WTC11 (cell line): ENCODE results near the gene JAKMIP1. TPM values are rescaled to one million over a fixed set of nuclear protein-coding genes. Genes with fewer than 3 reads are reported as not detected.

Source experiments
- ATAC-seq: fragments of 200-7000 bp; cut with Tn5 transposase; 2 replicates; pipeline ENCODE4 v1.10.0; 2021; ENCODE audit warnings: mild to moderate bottlenecking, moderate library complexity
- CTCF ChIA-PET: fragments of 300-600 bp; sonication (Branson Sonifier 250); formaldehyde crosslinking; loops from one replicate; lab custom pipeline; 2021; ENCODE audit warnings: antibody characterized with exemption; lab: Charles Lee
- POLR2A ChIA-PET: fragments of 350-600 bp; sonication (Branson Sonifier 250); formaldehyde crosslinking; loops from one replicate; lab custom pipeline; 2021; ENCODE audit warnings: antibody characterized with exemption; lab: Charles Lee
- DNase-seq: peaks from one replicate; pipeline ENCODE4 v3.0.0; 2021; ENCODE audit warnings: low spot score
- H3K27ac Mint-ChIP-seq: 2 replicates; pipeline ENCODE4 v1.8.0; 2021; ENCODE audit warnings: mixed read lengths
- H3K27me3 Mint-ChIP-seq: 2 replicates; pipeline ENCODE4 v1.8.0; 2021; ENCODE audit warnings: low read depth, mild to moderate bottlenecking, moderate library complexity, mixed read lengths
- H3K36me3 Mint-ChIP-seq: 2 replicates; pipeline ENCODE4 v1.8.0; 2021; ENCODE audit warnings: mixed read lengths
- H3K4me1 Mint-ChIP-seq: 2 replicates; pipeline ENCODE4 v1.8.0; 2022; ENCODE audit warnings: mixed read lengths
- H3K4me3 Mint-ChIP-seq: 2 replicates; pipeline ENCODE4 v1.8.0; 2021; ENCODE audit warnings: mild to moderate bottlenecking, moderate library complexity, mixed read lengths
- H3K9me3 Mint-ChIP-seq: 2 replicates; pipeline ENCODE4 v1.8.0; 2021; ENCODE audit warnings: mixed read lengths
- CREM ChIP-seq: sonication (generic); formaldehyde crosslinking; IDR thresholded peaks from 2 replicates; pipeline ENCODE4 v1.8.1; 2022; ENCODE audit warnings: mild to moderate bottlenecking, missing genetic modification reagents, moderate library complexity
- JAZF1 ChIP-seq: fragments of 250-450 bp; sonication (Bioruptor Pico); IDR thresholded peaks from 2 replicates; pipeline ENCODE4 v1.9.0; 2021; ENCODE audit warnings: moderate library complexity, mild to moderate bottlenecking, inconsistent platforms
- MXD4 ChIP-seq: fragments of 250-450 bp; sonication (Bioruptor Pico); IDR thresholded peaks from 2 replicates; pipeline ENCODE4 v1.8.0; 2021; ENCODE audit warnings: mild to moderate bottlenecking, moderate library complexity, borderline replicate concordance
- NFE2L1 ChIP-seq: sonication (generic); formaldehyde crosslinking; IDR thresholded peaks from 2 replicates; pipeline ENCODE4 v1.8.1; 2023; ENCODE audit warnings: missing genetic modification reagents
- NR1H2 ChIP-seq: sonication (generic); formaldehyde crosslinking; IDR thresholded peaks from 2 replicates; pipeline ENCODE4 v1.9.0; 2021; ENCODE audit warnings: mild to moderate bottlenecking, moderate library complexity, missing genetic modification reagents
- OVOL2 ChIP-seq: fragments of 250-450 bp; sonication (Bioruptor Pico); IDR thresholded peaks from 2 replicates; pipeline ENCODE4 v1.9.0; 2021; ENCODE audit warnings: mild to moderate bottlenecking, borderline replicate concordance
- PRRX2 ChIP-seq: fragments of 250-450 bp; sonication (Bioruptor Pico); IDR thresholded peaks from 2 replicates; pipeline ENCODE4 v1.8.0; 2021; ENCODE audit warnings: mild to moderate bottlenecking
- RELA ChIP-seq: sonication (generic); formaldehyde crosslinking; IDR thresholded peaks from 2 replicates; pipeline ENCODE4 v1.8.1; 2022; ENCODE audit warnings: missing genetic modification reagents, mild to moderate bottlenecking, borderline replicate concordance
- RORB ChIP-seq: fragments of 250-450 bp; sonication (Bioruptor Pico); IDR thresholded peaks from 2 replicates; pipeline ENCODE4 v1.9.0; 2021; ENCODE audit warnings: mild to moderate bottlenecking
- SOX15 ChIP-seq: fragments of 250-450 bp; sonication (Bioruptor Pico); IDR thresholded peaks from 2 replicates; pipeline ENCODE4 v1.9.0; 2021; ENCODE audit warnings: mild to moderate bottlenecking
- SP1 ChIP-seq: sonication (generic); formaldehyde crosslinking; conservative IDR thresholded peaks from 2 replicates; pipeline ENCODE4 v1.8.1; 2022; ENCODE audit warnings: missing genetic modification reagents
- TCF7 ChIP-seq: sonication (generic); formaldehyde crosslinking; IDR thresholded peaks from 2 replicates; pipeline ENCODE4 v1.8.0; 2022; ENCODE audit warnings: mild to moderate bottlenecking, low read depth, missing genetic modification reagents, moderate library complexity
- TEAD4 ChIP-seq: sonication (generic); formaldehyde crosslinking; IDR thresholded peaks from 2 replicates; pipeline ENCODE4 v1.8.0; 2022; ENCODE audit warnings: mild to moderate bottlenecking, missing genetic modification reagents
- ZBTB21 ChIP-seq: sonication (generic); formaldehyde crosslinking; IDR thresholded peaks from 2 replicates; pipeline ENCODE4 v1.8.1; 2023; ENCODE audit warnings: mild to moderate bottlenecking, missing genetic modification reagents, borderline replicate concordance
- ZNF138 ChIP-seq: sonication (generic); formaldehyde crosslinking; conservative IDR thresholded peaks from 2 replicates; pipeline ENCODE4 v1.8.1; 2022; ENCODE audit warnings: mild to moderate bottlenecking, moderate library complexity, missing genetic modification reagents
- ZNF219 ChIP-seq: sonication (generic); formaldehyde crosslinking; IDR thresholded peaks from 2 replicates; pipeline ENCODE4 v1.8.0; 2023; ENCODE audit warnings: missing genetic modification reagents, mild to moderate bottlenecking, borderline replicate concordance
- ZNF232 ChIP-seq: sonication (generic); formaldehyde crosslinking; IDR thresholded peaks from 2 replicates; pipeline ENCODE4 v1.8.0; 2022; ENCODE audit warnings: mild to moderate bottlenecking, missing genetic modification reagents
- ZNF263 ChIP-seq: sonication (generic); formaldehyde crosslinking; IDR thresholded peaks from 2 replicates; pipeline ENCODE4 v1.8.1; 2022; ENCODE audit warnings: low read depth, mild to moderate bottlenecking, moderate library complexity, missing genetic modification reagents
- ZNF396 ChIP-seq: fragments of 250-450 bp; sonication (Bioruptor Pico); IDR thresholded peaks from 2 replicates; pipeline ENCODE4 v1.8.0; 2021; ENCODE audit warnings: mild to moderate bottlenecking, moderate library complexity, borderline replicate concordance
- ZNF423 ChIP-seq: fragments of 250-450 bp; sonication (Bioruptor Pico); IDR thresholded peaks from 2 replicates; pipeline ENCODE4 v2.1.2; 2022; ENCODE audit warnings: mild to moderate bottlenecking, moderate library complexity
- total RNA-seq: library from RNA; stranded (reverse); gene quantifications from 3 replicates; pipeline ENCODE4 v1.2.3, GENCODE V29; 2021
- TF ChIP-seq, protein P1 (sequence below): sonication (generic); formaldehyde crosslinking; IDR thresholded peaks from 2 replicates; pipeline ENCODE4 v1.8.1; 2022; ENCODE audit warnings: low read depth, mild to moderate bottlenecking, moderate library complexity, missing genetic modification reagents, borderline replicate concordance
- TF ChIP-seq, protein P2 (sequence below): sonication (generic); formaldehyde crosslinking; IDR thresholded peaks from 2 replicates; pipeline ENCODE4 v1.8.1; 2023; ENCODE audit warnings: mild to moderate bottlenecking, missing genetic modification reagents
- TF ChIP-seq, protein P3 (sequence below): sonication (generic); formaldehyde crosslinking; IDR thresholded peaks from 2 replicates; pipeline ENCODE4 v1.8.1; 2023; ENCODE audit warnings: mild to moderate bottlenecking, missing genetic modification reagents
- TF ChIP-seq, protein P4 (sequence below): sonication (generic); formaldehyde crosslinking; IDR thresholded peaks from 2 replicates; pipeline ENCODE4 v1.8.1; 2023; ENCODE audit warnings: mild to moderate bottlenecking, missing genetic modification reagents, moderate library complexity
- TF ChIP-seq, protein P5 (sequence below): sonication (generic); formaldehyde crosslinking; IDR thresholded peaks from 2 replicates; pipeline ENCODE4 v1.8.1; 2022; ENCODE audit warnings: mild to moderate bottlenecking, moderate library complexity, missing genetic modification reagents
- TF ChIP-seq, protein P6 (sequence below): sonication (generic); formaldehyde crosslinking; conservative IDR thresholded peaks from 2 replicates; pipeline ENCODE4 v1.8.1; 2022; ENCODE audit warnings: mild to moderate bottlenecking, missing genetic modification reagents
- TF ChIP-seq, protein P7 (sequence below): fragments of 200-600 bp; IDR thresholded peaks from 2 replicates; pipeline ENCODE4 v1.8.0; 2022; ENCODE audit warnings: antibody characterized with exemption

The JAKMIP1 gene
- total RNA-seq, 1 experiment from 2014 or later: 4.0 TPM

DNA sequence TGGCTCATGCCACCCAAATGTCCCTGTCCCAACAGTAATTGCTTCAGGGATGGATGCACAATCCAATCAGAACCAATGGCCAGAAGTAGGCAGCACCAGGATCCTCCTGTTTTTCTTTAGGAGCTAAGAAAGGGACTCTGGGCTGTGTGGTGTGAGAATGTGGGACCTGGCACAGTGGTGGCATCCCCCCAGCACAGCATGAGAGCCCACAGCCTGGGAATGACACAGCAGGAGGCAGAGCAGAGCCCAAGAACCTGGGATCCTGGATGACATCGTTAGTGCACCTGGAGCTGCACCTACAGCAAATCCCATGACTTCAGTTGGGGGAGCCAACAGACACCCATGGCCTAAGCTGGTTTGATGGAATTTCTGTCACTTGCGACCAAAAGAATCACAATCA, 111.4 kb downstream of the JAKMIP1 start:
- ChIA-PET POLR2A (no interaction called here), CTCF (interaction anchor here (0.8 to 5.3 kb wide), 7 partner anchors 11 to 90 kb away, joined by 3 to 84 read pairs (median 11); no protein-coding TSS in a partner anchor)
- ATAC-seq: no peak
- H3K9me3 Mint-ChIP-seq: peaks cover 6% of the 10 kb centered on the region
- no peak overlapping the region for H3K27ac Mint-ChIP-seq
- no peak overlapping the region for H3K4me3 Mint-ChIP-seq
- peaks cover 36% of the 10 kb centered on the region for H3K4me1 Mint-ChIP-seq
- no peak for DNase-seq
- peaks cover 67% of the 10 kb centered on the region for H3K27me3 Mint-ChIP-seq
- TF ChIP-seq RORB (CRISPR knock-in tag) (no peak), RELA (CRISPR knock-in tag) (no peak), ZNF396 (CRISPR knock-in tag) (no peak), SP1 (CRISPR knock-in tag) (no peak), MXD4 (no peak), SOX15 (CRISPR knock-in tag) (no peak), NR1H2 (CRISPR knock-in tag) (no peak), ZNF232 (CRISPR knock-in tag) (no peak), ZBTB21 (CRISPR knock-in tag) (no peak), TEAD4 (CRISPR knock-in tag) (no peak), ZNF138 (CRISPR knock-in tag) (no peak), CREM (CRISPR knock-in tag) (no peak), ZNF263 (CRISPR knock-in tag) (no peak)
- TF ChIP-seq, protein P1, sequence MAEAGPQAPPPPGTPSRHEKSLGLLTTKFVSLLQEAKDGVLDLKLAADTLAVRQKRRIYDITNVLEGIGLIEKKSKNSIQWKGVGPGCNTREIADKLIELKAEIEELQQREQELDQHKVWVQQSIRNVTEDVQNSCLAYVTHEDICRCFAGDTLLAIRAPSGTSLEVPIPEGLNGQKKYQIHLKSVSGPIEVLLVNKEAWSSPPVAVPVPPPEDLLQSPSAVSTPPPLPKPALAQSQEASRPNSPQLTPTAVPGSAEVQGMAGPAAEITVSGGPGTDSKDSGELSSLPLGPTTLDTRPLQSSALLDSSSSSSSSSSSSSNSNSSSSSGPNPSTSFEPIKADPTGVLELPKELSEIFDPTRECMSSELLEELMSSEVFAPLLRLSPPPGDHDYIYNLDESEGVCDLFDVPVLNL: no peak
- TF ChIP-seq, protein P2, sequence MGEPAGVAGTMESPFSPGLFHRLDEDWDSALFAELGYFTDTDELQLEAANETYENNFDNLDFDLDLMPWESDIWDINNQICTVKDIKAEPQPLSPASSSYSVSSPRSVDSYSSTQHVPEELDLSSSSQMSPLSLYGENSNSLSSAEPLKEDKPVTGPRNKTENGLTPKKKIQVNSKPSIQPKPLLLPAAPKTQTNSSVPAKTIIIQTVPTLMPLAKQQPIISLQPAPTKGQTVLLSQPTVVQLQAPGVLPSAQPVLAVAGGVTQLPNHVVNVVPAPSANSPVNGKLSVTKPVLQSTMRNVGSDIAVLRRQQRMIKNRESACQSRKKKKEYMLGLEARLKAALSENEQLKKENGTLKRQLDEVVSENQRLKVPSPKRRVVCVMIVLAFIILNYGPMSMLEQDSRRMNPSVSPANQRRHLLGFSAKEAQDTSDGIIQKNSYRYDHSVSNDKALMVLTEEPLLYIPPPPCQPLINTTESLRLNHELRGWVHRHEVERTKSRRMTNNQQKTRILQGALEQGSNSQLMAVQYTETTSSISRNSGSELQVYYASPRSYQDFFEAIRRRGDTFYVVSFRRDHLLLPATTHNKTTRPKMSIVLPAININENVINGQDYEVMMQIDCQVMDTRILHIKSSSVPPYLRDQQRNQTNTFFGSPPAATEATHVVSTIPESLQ (CRISPR knock-in tag): no peak
- TF ChIP-seq, protein P3, sequence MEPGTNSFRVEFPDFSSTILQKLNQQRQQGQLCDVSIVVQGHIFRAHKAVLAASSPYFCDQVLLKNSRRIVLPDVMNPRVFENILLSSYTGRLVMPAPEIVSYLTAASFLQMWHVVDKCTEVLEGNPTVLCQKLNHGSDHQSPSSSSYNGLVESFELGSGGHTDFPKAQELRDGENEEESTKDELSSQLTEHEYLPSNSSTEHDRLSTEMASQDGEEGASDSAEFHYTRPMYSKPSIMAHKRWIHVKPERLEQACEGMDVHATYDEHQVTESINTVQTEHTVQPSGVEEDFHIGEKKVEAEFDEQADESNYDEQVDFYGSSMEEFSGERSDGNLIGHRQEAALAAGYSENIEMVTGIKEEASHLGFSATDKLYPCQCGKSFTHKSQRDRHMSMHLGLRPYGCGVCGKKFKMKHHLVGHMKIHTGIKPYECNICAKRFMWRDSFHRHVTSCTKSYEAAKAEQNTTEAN (CRISPR knock-in tag): no peak
- peaks cover 9% of the 10 kb centered on the region for H3K36me3 Mint-ChIP-seq

DNA sequence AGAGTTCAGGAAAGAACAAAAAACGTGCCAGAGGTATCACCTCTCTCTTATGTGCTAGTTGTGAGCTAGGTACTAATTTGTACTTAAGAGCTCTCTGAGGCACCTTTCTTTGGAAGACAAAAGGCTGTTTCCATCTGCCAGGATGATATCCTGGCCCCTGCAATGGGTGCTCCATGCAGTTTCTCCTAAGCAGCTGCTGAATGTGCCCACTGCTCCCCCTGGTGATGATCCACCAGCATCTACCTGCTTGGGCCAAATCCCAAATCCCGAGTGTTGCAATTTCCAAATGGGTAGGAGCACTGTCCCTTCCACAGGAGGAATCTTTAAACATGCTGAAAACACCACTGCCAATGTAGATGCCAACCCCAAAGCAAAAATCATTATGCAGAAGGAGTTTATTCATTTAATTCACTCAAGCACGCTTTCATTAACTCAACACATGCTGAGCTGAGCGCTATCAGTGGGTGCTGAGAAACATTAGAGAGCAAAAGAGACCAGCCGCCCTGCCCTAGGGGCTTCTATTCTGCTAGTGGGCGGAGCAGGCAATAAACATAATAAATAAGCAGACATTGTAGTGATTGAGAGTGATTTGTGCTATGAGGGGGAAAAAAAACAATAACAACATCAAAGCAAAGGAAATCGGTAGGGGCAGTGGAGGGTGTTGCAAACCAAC, 112.5 kb downstream of the JAKMIP1 start:
- Mint-ChIP-seq H3K9me3 (peaks cover 6% of the 10 kb centered on the region), H3K4me3 (no peak overlapping the region), H3K4me1 (peaks cover 26% of the 10 kb centered on the region), H3K27ac (no peak overlapping the region), H3K27me3 (peaks cover 67% of the 10 kb centered on the region), H3K36me3 (peaks cover 9% of the 10 kb centered on the region)
- POLR2A ChIA-PET: no interaction called here
- peak; percentile 74 for DNase-seq
- ATAC-seq: peak; percentile 90
- CTCF ChIA-PET: interaction anchor here (0.5 to 5.3 kb wide), 29 partner anchors 10 to 266 kb away, joined by 3 to 84 read pairs (median 4); no protein-coding TSS in a partner anchor
- no peak for TF ChIP-seq OVOL2 (CRISPR knock-in tag)
- TF ChIP-seq RELA (CRISPR knock-in tag): no peak
- TF ChIP-seq SP1 (CRISPR knock-in tag): no peak
- TF ChIP-seq, protein P4, sequence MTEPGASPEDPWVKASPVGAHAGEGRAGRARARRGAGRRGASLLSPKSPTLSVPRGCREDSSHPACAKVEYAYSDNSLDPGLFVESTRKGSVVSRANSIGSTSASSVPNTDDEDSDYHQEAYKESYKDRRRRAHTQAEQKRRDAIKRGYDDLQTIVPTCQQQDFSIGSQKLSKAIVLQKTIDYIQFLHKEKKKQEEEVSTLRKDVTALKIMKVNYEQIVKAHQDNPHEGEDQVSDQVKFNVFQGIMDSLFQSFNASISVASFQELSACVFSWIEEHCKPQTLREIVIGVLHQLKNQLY: no peak
- TF ChIP-seq, protein P5, sequence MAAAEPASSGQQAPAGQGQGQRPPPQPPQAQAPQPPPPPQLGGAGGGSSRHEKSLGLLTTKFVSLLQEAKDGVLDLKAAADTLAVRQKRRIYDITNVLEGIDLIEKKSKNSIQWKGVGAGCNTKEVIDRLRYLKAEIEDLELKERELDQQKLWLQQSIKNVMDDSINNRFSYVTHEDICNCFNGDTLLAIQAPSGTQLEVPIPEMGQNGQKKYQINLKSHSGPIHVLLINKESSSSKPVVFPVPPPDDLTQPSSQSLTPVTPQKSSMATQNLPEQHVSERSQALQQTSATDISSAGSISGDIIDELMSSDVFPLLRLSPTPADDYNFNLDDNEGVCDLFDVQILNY (CRISPR knock-in tag): no peak
- TF ChIP-seq, protein P6, sequence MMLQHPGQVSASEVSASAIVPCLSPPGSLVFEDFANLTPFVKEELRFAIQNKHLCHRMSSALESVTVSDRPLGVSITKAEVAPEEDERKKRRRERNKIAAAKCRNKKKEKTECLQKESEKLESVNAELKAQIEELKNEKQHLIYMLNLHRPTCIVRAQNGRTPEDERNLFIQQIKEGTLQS: no peak
- TF ChIP-seq PRRX2 (CRISPR knock-in tag): no peak
- no peak for TF ChIP-seq ZNF219
- TF ChIP-seq TCF7: no peak
- TF ChIP-seq JAZF1 (CRISPR knock-in tag): no peak
- peak; percentile 9; the same call in 1 of the 2 replicates for TF ChIP-seq ZNF423
- TF ChIP-seq, protein P7, sequence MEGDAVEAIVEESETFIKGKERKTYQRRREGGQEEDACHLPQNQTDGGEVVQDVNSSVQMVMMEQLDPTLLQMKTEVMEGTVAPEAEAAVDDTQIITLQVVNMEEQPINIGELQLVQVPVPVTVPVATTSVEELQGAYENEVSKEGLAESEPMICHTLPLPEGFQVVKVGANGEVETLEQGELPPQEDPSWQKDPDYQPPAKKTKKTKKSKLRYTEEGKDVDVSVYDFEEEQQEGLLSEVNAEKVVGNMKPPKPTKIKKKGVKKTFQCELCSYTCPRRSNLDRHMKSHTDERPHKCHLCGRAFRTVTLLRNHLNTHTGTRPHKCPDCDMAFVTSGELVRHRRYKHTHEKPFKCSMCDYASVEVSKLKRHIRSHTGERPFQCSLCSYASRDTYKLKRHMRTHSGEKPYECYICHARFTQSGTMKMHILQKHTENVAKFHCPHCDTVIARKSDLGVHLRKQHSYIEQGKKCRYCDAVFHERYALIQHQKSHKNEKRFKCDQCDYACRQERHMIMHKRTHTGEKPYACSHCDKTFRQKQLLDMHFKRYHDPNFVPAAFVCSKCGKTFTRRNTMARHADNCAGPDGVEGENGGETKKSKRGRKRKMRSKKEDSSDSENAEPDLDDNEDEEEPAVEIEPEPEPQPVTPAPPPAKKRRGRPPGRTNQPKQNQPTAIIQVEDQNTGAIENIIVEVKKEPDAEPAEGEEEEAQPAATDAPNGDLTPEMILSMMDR: peak; percentile 40; the same call in 1 of the 2 replicates
- no peak for TF ChIP-seq NFE2L1 (CRISPR knock-in tag)
